A673 (cell line): Measurements from ENCODE around the gene ZNRF2. TPM values are rescaled to one million over a fixed set of nuclear protein-coding genes. Genes with fewer than 3 reads are reported as not detected.

Experiments used
- BruUV-seq: library from RNA; stranded (reverse); fragments of 400-500 nt; replicated peaks from 2 replicates; lab custom pipeline; 2021; lab: Mats Ljungman, UMichigan
- CTCF ChIA-PET: fragments of 300-600 bp; sonication (Branson Sonifier 250); formaldehyde crosslinking; loops from one replicate; lab custom pipeline; 2022; ENCODE audit warnings: antibody characterized with exemption; lab: Charles Lee
- POLR2A ChIA-PET: fragments of 300-600 bp; sonication (Branson Sonifier 250); formaldehyde crosslinking; loops from one replicate; lab custom pipeline; 2022; ENCODE audit warnings: antibody characterized with exemption; ENCODE audit not compliant: low non-redundant PET; lab: Charles Lee
- DNase-seq: peaks from one replicate; pipeline ENCODE4 v3.0.0-alpha.2; 2015; ENCODE audit warnings: low spot score
- H3K27ac ChIP-seq: fragments of 200-600 bp; sonication (generic); 2 replicates; pipeline ENCODE4 v1.5.1; 2016; ENCODE audit warnings: mixed run types, low read depth, mild to moderate bottlenecking, mixed read lengths, antibody characterized with exemption, low read length; ENCODE audit not compliant: poor library complexity, severe bottlenecking
- H3K27me3 ChIP-seq: fragments of 200-600 bp; sonication (generic); replicated peaks from 2 replicates; pipeline ENCODE4 v1.6.1; 2017; ENCODE audit warnings: mixed run types, low read depth, mild to moderate bottlenecking, mixed read lengths, antibody characterized with exemption, low read length; ENCODE audit not compliant: insufficient read depth, poor library complexity
- H3K36me3 ChIP-seq: fragments of 200-600 bp; sonication (generic); 2 replicates; pipeline ENCODE4 v1.6.1; 2016; ENCODE audit warnings: mixed run types, mild to moderate bottlenecking, mixed read lengths, antibody characterized with exemption, low read length; ENCODE audit not compliant: insufficient read depth, poor library complexity, severe bottlenecking
- H3K4me1 ChIP-seq: fragments of 200-600 bp; sonication (generic); 2 replicates; pipeline ENCODE4 v1.6.1; 2017; ENCODE audit warnings: mixed run types, mild to moderate bottlenecking, mixed read lengths, antibody characterized with exemption, low read length; ENCODE audit not compliant: insufficient read depth, poor library complexity, severe bottlenecking
- H3K4me3 ChIP-seq: fragments of 200-600 bp; sonication (generic); 2 replicates; pipeline ENCODE4 v1.5.1; 2016; ENCODE audit warnings: low read depth, mixed run types, mild to moderate bottlenecking, mixed read lengths, low read length; ENCODE audit not compliant: poor library complexity, severe bottlenecking
- H3K9me3 ChIP-seq: fragments of 200-600 bp; sonication (generic); 2 replicates; pipeline ENCODE4 v1.6.1; 2016; ENCODE audit warnings: mixed run types, low read depth, mild to moderate bottlenecking, mixed read lengths, antibody characterized with exemption, low read length; ENCODE audit not compliant: poor library complexity, severe bottlenecking
- EZH2 ChIP-seq: fragments of 200-600 bp; sonication (generic); IDR thresholded peaks from 2 replicates; pipeline ENCODE4 v1.6.1; 2017; ENCODE audit warnings: borderline replicate concordance, low read depth, mild to moderate bottlenecking, mixed read lengths, antibody characterized with exemption, low read length; ENCODE audit not compliant: poor library complexity, severe bottlenecking
- intact Hi-C: fragments of 100-400 bp; cut with micrococcal nuclease; formaldehyde crosslinking; loops from one replicate; pipeline ENCODE4 v1.10.0; 2022; ENCODE audit not compliant: unreplicated experiment
- total RNA-seq: library from RNA; stranded (reverse); gene quantifications from 2 replicates; pipeline ENCODE4 v1.2.3, GENCODE V29; 2021
- TF ChIP-seq, protein P1 (sequence below): fragments of 300-800, 200-600 bp; sonication (generic); conservative IDR thresholded peaks from 2 replicates; pipeline ENCODE4 v1.5.1; 2017; ENCODE audit warnings: low read depth, mild to moderate bottlenecking, antibody characterized with exemption, low read length, moderate library complexity, mixed read lengths

ZNRF2 gene
- total RNA-seq, 1 experiment from 2014 or later = 8.1 TPM

DNA sequence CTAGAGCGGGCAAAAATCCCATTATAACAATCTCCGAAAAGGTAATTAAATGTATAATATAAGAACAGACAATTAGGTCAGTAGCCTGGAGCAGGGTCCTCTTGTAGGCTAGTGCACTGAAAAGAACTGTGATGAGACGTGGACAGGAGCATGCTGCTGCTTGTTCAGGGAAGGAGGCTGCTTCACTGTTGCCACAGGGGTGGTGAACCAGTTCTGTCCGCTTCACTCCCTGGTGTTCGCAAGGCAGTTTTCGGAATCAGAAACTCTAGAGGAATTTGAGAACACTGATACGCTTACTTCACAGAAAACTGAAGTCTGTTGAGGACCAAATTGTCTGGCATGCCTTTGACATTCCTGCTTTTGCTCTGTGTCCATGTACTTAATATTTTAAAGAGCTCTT, 17.4 kb downstream of the ZNRF2 start:
- POLR2A ChIA-PET = no interaction called here
- TF ChIP-seq EZH2 = no peak
- TF ChIP-seq, protein P1, sequence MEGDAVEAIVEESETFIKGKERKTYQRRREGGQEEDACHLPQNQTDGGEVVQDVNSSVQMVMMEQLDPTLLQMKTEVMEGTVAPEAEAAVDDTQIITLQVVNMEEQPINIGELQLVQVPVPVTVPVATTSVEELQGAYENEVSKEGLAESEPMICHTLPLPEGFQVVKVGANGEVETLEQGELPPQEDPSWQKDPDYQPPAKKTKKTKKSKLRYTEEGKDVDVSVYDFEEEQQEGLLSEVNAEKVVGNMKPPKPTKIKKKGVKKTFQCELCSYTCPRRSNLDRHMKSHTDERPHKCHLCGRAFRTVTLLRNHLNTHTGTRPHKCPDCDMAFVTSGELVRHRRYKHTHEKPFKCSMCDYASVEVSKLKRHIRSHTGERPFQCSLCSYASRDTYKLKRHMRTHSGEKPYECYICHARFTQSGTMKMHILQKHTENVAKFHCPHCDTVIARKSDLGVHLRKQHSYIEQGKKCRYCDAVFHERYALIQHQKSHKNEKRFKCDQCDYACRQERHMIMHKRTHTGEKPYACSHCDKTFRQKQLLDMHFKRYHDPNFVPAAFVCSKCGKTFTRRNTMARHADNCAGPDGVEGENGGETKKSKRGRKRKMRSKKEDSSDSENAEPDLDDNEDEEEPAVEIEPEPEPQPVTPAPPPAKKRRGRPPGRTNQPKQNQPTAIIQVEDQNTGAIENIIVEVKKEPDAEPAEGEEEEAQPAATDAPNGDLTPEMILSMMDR = no peak
- no peak for DNase-seq

DNA sequence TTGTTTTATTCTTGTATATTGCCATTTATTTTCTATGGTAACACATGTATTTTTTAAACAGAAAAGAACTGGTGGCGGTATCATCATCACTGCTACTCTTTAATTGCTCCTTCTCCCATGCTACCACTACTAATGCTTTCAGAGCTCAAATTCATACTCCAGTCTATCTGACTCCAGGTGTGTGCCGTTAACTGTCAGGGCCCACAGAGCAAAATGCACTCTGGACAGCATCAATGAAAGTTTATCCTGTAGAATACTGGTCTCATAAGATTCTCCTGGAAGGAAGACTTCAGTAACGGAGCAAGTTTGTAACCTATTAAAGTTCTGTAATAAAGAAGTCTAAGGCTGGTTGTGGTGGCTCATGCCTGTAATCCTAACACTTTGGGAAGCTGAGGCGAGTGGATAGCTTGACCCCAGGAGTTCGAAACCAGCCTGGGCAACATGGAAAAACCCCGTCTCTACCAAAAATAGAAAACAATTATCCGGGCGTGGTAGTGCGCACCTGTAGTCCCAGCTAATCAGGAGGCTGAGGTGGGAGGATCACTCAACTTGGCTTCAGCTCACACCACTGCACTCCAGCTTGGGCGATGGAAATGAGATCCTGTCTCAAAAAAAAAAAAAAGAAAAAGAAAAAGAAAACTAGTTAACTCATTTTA, 18.4 kb downstream of the ZNRF2 start:
- DNase-seq = no peak
- H3K27me3 ChIP-seq = no peaks in the 10 kb centered on the region
- H3K9me3 ChIP-seq = no peaks in the 10 kb centered on the region
- H3K27ac ChIP-seq = no peak overlapping the region
- TF ChIP-seq, protein P1 = no peak
- TF ChIP-seq EZH2 = no peak
- POLR2A ChIA-PET = no interaction called here
- peaks cover 8% of the 10 kb centered on the region for H3K4me1 ChIP-seq
- H3K36me3 ChIP-seq = no peaks in the 10 kb centered on the region
- no TSS peak for BruUV-seq
- H3K4me3 ChIP-seq = no peak overlapping the region
- CTCF ChIA-PET = interaction anchor here (0.5 kb wide), 1 partner anchor 62 kb away, joined by 8 read pairs; no protein-coding TSS in a partner anchor
- intact Hi-C loops = no loop called here

More for the DNA sequence above, 17.4 kb downstream of the ZNRF2 start:
- CTCF ChIA-PET = interaction anchor here (0.7 kb wide), 2 partner anchors 46 to 262 kb away, joined by 6 to 8 read pairs; no protein-coding TSS in a partner anchor
- intact Hi-C loops = no loop called here
- Histone ChIP-seq H3K27me3 (no peaks in the 10 kb centered on the region), H3K4me3 (no peak overlapping the region), H3K27ac (no peak overlapping the region), H3K36me3 (no peaks in the 10 kb centered on the region), H3K9me3 (no peaks in the 10 kb centered on the region), H3K4me1 (peaks cover 8% of the 10 kb centered on the region)
- BruUV-seq = no TSS peak

DNA sequence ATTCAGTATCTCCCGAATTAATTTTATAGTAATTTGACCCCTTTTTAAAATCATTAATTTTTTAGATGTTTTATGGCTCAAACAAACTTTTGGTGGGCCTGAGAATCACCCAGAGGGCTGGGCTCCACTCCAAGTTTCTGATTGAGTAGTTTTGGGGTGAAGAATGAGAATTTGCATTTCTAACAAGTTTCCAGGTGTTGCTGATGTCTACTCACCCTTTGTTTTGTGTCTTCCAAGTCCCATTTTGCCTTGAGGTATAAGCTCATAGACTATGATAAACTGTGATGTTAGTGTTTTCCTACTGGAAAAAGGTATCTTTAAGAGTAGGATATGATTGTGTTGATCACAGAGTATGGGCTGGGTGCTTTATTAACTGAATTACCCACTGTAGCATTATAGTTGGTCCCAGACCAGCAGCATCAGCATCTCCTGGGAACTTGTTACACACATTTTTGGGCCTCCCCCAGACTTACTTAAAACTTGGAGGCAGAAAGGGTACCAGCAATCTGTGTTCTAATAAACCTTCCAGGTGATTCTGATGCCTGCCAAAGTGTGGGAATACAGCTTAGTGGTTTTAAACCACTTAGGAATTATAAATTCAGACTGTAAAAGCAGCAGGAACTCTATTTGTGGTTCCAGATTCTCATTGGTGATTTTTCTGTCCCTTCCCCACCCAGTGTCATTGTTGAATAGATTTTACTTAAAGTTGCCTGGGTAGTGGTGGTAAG, 19.1 kb downstream of the ZNRF2 start:
- H3K27me3 ChIP-seq = no peaks in the 10 kb centered on the region
- ChIA-PET CTCF (interaction anchor here (0.5 kb wide), 1 partner anchor 61 kb away, joined by 8 read pairs; no protein-coding TSS in a partner anchor), POLR2A (no interaction called here)

More for the DNA sequence above, 19.1 kb downstream of the ZNRF2 start:
- Histone ChIP-seq H3K4me3 (no peak overlapping the region), H3K9me3 (no peaks in the 10 kb centered on the region), H3K27ac (no peak overlapping the region), H3K36me3 (no peaks in the 10 kb centered on the region), H3K4me1 (peaks cover 13% of the 10 kb centered on the region)
- BruUV-seq = no TSS peak
- intact Hi-C loops = no loop called here
- no peak for DNase-seq
- TF ChIP-seq EZH2 = no peak
- TF ChIP-seq, protein P1 = no peak
